MM.1S (cell line): ENCODE measurements around the gene FABP7.

Experiments used
- DNase-seq: peaks from one replicate; pipeline ENCODE4 v3.0.0-alpha.2; 2015
- H2AFZ ChIP-seq: fragments of 300-600 bp; sonication (generic); 2 replicates; pipeline ENCODE4 v1.6.0; 2016; ENCODE audit warnings: antibody characterized with exemption, low read length
- H3F3A ChIP-seq: fragments of 300-600 bp; sonication (generic); 2 replicates; pipeline ENCODE4 v1.6.1; 2016; ENCODE audit warnings: mild to moderate bottlenecking, antibody characterized with exemption, low read length, moderate library complexity, mixed read lengths; ENCODE audit not compliant: insufficient read depth
- H3K27ac ChIP-seq: fragments of 300-600 bp; sonication (generic); 2 replicates; pipeline ENCODE4 v1.5.1; 2016; ENCODE audit warnings: mild to moderate bottlenecking, low read length
- H3K27me3 ChIP-seq: fragments of 300-600 bp; sonication (generic); replicated peaks from 2 replicates; pipeline ENCODE4 v1.6.0; 2016; ENCODE audit warnings: low read length; ENCODE audit not compliant: insufficient read depth
- H3K36me3 ChIP-seq: fragments of 300-600 bp; sonication (generic); replicated peaks from 2 replicates; pipeline ENCODE4 v1.6.1; 2016; ENCODE audit warnings: mild to moderate bottlenecking, low read length, mixed read lengths; ENCODE audit not compliant: insufficient read depth
- H3K4me1 ChIP-seq: fragments of 300-600 bp; sonication (generic); 2 replicates; pipeline ENCODE4 v1.6.1; 2016; ENCODE audit warnings: low read length, mixed read lengths
- H3K4me2 ChIP-seq: fragments of 300-600 bp; sonication (generic); 2 replicates; pipeline ENCODE4 v1.6.0; 2016; ENCODE audit warnings: low read depth, low read length
- H3K4me3 ChIP-seq: fragments of 300-600 bp; sonication (generic); 2 replicates; pipeline ENCODE4 v1.5.1; 2016; ENCODE audit warnings: low read length, mixed read lengths
- H3K79me2 ChIP-seq: fragments of 300-600 bp; sonication (generic); 2 replicates; pipeline ENCODE4 v1.6.1; 2016; ENCODE audit warnings: mixed run types, low read length, mixed read lengths
- H3K9ac ChIP-seq: fragments of 300-600 bp; sonication (generic); 2 replicates; pipeline ENCODE4 v1.6.1; 2016; ENCODE audit warnings: low read length, mixed read lengths
- H3K9me2 ChIP-seq: fragments of 300-600 bp; sonication (generic); replicated peaks from 2 replicates; pipeline ENCODE4 v1.6.1; 2016; ENCODE audit warnings: mild to moderate bottlenecking, low read length, mixed read lengths; ENCODE audit not compliant: insufficient read depth
- H3K9me3 ChIP-seq: fragments of 300-600 bp; sonication (generic); replicated peaks from 2 replicates; pipeline ENCODE4 v1.6.1; 2016; ENCODE audit warnings: mild to moderate bottlenecking, low read length, mixed read lengths; ENCODE audit not compliant: insufficient read depth
- H4K20me1 ChIP-seq: fragments of 300-600 bp; sonication (generic); 2 replicates; pipeline ENCODE4 v1.6.1; 2016; ENCODE audit warnings: mild to moderate bottlenecking, low read length, moderate library complexity, mixed read lengths; ENCODE audit not compliant: insufficient read depth
- EZH2 ChIP-seq: fragments of 300-600 bp; sonication (generic); optimal IDR thresholded peaks from 2 replicates; pipeline ENCODE3; 2017; ENCODE audit warnings: low read depth, mild to moderate bottlenecking, antibody characterized with exemption, low read length, mixed read lengths
- EZH2phosphoT487 ChIP-seq: fragments of 300-600 bp; sonication (generic); IDR thresholded peaks from 2 replicates; pipeline ENCODE4 v1.6.1; 2018; ENCODE audit warnings: antibody characterized with exemption, low read length
- TF ChIP-seq, protein P1 (sequence below): fragments of 300-600 bp; sonication (generic); IDR thresholded peaks from 2 replicates; pipeline ENCODE4 v1.5.1; 2016; ENCODE audit warnings: antibody characterized with exemption, low read length, mixed read lengths

FABP7 gene

DNA sequence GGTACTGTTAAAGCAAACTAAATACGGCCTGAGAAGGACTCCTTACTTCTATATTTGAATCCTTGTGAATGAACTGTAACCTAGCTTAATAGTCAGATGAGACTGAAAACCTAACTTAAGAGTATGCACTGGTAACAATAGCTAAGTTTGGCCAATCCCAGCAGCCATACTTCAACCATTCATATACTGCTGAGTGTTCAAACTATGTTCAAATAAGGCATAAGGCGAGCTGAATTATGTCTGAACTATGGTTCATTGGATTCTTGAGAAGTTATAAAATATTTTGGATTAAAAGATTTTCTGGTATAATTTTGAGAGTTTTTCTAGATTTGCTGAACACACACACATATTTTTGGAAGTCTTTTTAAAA lies 11.8 kb downstream of the FABP7 start:
- Histone ChIP-seq H2AFZ (no peak overlapping the region), H3K4me2 (peak overlapping the region; percentile 95), H3K9me3 (no peaks in the 10 kb centered on the region)

DNA sequence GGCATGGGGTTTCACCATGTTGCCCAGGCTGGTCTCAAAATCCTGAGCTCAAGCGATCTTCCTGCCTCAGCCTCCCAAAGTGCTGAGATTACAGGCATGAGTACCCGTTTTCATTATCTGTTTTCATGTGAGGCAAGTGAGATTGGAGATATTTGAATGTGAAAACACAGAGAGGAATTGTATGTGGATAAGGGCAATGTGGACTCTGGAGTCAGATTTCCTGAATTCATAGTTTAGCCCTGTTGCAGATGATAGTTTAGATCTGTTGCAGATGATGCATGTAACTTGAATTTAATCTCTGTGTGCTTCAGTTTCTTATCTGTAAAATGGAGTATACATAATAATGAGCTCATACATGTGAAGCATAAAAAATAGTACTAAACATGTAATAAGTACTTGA lies 13.2 kb downstream of the FABP7 start:
- Histone ChIP-seq H3K27me3 (no peaks in the 10 kb centered on the region), H3F3A (peaks cover 14% of the 10 kb centered on the region), H3K4me2 (no peak overlapping the region), H3K79me2 (peaks cover 11% of the 10 kb centered on the region), H3K4me1 (peaks cover 5% of the 10 kb centered on the region), H3K4me3 (no peak overlapping the region), H3K9me2 (no peaks in the 10 kb centered on the region), H3K9me3 (no peaks in the 10 kb centered on the region), H3K9ac (no peak overlapping the region), H3K27ac (no peak overlapping the region), H4K20me1 (no peaks in the 10 kb centered on the region), H2AFZ (no peak overlapping the region), H3K36me3 (no peaks in the 10 kb centered on the region)
- TF ChIP-seq, protein P1, sequence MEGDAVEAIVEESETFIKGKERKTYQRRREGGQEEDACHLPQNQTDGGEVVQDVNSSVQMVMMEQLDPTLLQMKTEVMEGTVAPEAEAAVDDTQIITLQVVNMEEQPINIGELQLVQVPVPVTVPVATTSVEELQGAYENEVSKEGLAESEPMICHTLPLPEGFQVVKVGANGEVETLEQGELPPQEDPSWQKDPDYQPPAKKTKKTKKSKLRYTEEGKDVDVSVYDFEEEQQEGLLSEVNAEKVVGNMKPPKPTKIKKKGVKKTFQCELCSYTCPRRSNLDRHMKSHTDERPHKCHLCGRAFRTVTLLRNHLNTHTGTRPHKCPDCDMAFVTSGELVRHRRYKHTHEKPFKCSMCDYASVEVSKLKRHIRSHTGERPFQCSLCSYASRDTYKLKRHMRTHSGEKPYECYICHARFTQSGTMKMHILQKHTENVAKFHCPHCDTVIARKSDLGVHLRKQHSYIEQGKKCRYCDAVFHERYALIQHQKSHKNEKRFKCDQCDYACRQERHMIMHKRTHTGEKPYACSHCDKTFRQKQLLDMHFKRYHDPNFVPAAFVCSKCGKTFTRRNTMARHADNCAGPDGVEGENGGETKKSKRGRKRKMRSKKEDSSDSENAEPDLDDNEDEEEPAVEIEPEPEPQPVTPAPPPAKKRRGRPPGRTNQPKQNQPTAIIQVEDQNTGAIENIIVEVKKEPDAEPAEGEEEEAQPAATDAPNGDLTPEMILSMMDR, result no peak
- no peak for TF ChIP-seq EZH2phosphoT487
- TF ChIP-seq EZH2, result no peak
- DNase-seq, result no peak

More for the DNA sequence above, 11.8 kb downstream of the FABP7 start:
- Histone ChIP-seq H3K27ac (peak overlapping the region; percentile 55; the same call in 1 of the 2 replicates), H3K9ac (peak overlapping the region; percentile 72; the same call in 1 of the 2 replicates), H3K4me3 (peak overlapping the region; percentile 66; the same call in 1 of the 2 replicates), H3K36me3 (no peaks in the 10 kb centered on the region), H3K27me3 (no peaks in the 10 kb centered on the region), H3F3A (peaks cover 14% of the 10 kb centered on the region), H3K79me2 (peaks cover 11% of the 10 kb centered on the region), H3K9me2 (no peaks in the 10 kb centered on the region), H3K4me1 (peaks cover 5% of the 10 kb centered on the region), H4K20me1 (no peaks in the 10 kb centered on the region)
- TF ChIP-seq EZH2phosphoT487 (no peak), EZH2 (no peak)
- TF ChIP-seq, protein P1, result no peak
- no peak for DNase-seq

DNA sequence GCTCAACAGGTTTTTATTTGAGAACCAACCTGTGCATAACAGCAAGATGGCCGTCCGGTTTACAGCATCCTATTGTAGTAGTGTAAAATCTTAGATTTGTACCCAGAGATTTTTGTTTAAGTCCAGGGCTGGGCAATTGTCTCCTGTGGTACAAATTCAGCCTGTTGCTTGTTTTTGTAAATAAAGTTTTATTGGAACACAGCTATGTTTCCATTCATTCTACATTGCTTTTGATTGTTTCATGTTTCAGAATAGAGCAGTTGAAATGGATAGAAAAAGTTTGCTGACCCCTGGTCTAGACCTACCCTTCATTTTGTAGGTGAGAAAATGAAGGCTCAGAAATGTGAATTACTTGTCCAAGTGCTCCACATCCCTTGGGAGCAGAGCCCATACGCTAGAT lies 18.0 kb downstream of the FABP7 start:
- Histone ChIP-seq H3K79me2 (peaks cover 3% of the 10 kb centered on the region), H4K20me1 (no peaks in the 10 kb centered on the region), H3K4me1 (no peaks in the 10 kb centered on the region), H3K4me2 (no peak overlapping the region), H3F3A (no peaks in the 10 kb centered on the region), H3K27ac (no peak overlapping the region), H3K27me3 (no peaks in the 10 kb centered on the region), H3K9ac (no peak overlapping the region), H3K36me3 (no peaks in the 10 kb centered on the region), H3K9me2 (no peaks in the 10 kb centered on the region), H2AFZ (no peak overlapping the region), H3K4me3 (no peak overlapping the region), H3K9me3 (no peaks in the 10 kb centered on the region)
- no peak for DNase-seq
- no peak for TF ChIP-seq EZH2
- TF ChIP-seq, protein P1, result no peak
- no peak for TF ChIP-seq EZH2phosphoT487
